Ishikawa (cell line): ENCODE results near the gene ATP6V0B.

Experiments used
- CEBPB ChIP-seq: IDR thresholded peaks from 2 replicates; pipeline ENCODE4 v1.6.1; 2012
- CREB1 ChIP-seq: IDR thresholded peaks from 2 replicates; pipeline ENCODE4 v1.6.1; 2012; ENCODE audit warnings: low read depth
- EGR1 ChIP-seq: IDR thresholded peaks from 2 replicates; pipeline ENCODE4 v1.6.1; 2012
- EP300 ChIP-seq: IDR thresholded peaks from 2 replicates; pipeline ENCODE4 v1.6.1; 2012; ENCODE audit warnings: borderline replicate concordance
- FOXM1 ChIP-seq: IDR thresholded peaks from 2 replicates; pipeline ENCODE4 v1.6.1; 2012; ENCODE audit warnings: low read depth, borderline replicate concordance
- NFIC ChIP-seq: IDR thresholded peaks from 2 replicates; pipeline ENCODE4 v1.6.1; 2012
- RAD21 ChIP-seq: IDR thresholded peaks from 2 replicates; pipeline ENCODE4 v1.6.1; 2012; ENCODE audit warnings: low read depth
- TAF1 ChIP-seq: IDR thresholded peaks from 2 replicates; pipeline ENCODE4 v1.6.1; 2012; ENCODE audit warnings: low read depth, mild to moderate bottlenecking
- TCF12 ChIP-seq: IDR thresholded peaks from 2 replicates; pipeline ENCODE4 v1.6.1; 2012; ENCODE audit warnings: low read depth
- TEAD4 ChIP-seq: IDR thresholded peaks from 2 replicates; pipeline ENCODE4 v1.6.1; 2012
- USF1 ChIP-seq: IDR thresholded peaks from 2 replicates; pipeline ENCODE4 v1.6.1; 2012
- YY1 ChIP-seq: IDR thresholded peaks from 2 replicates; pipeline ENCODE4 v1.6.1; 2012; ENCODE audit warnings: low read depth
- ZBTB7A ChIP-seq: IDR thresholded peaks from 2 replicates; pipeline ENCODE4 v1.6.1; 2012; ENCODE audit warnings: low read depth
- TF ChIP-seq, protein P1 (sequence below): IDR thresholded peaks from 2 replicates; pipeline ENCODE4 v1.6.1; 2012; ENCODE audit warnings: low read depth, mild to moderate bottlenecking
- TF ChIP-seq, protein P2 (sequence below): IDR thresholded peaks from 2 replicates; pipeline ENCODE4 v1.6.1; 2012

ATP6V0B gene

GRCh38 chr1:43977376-43978263 lies 2.9 kb downstream of the ATP6V0B start:
- TF ChIP-seq EP300 = no peak
- TF ChIP-seq TEAD4 = no peak
- no peak for TF ChIP-seq YY1
- no peak for TF ChIP-seq CREB1
- TF ChIP-seq, protein P1, sequence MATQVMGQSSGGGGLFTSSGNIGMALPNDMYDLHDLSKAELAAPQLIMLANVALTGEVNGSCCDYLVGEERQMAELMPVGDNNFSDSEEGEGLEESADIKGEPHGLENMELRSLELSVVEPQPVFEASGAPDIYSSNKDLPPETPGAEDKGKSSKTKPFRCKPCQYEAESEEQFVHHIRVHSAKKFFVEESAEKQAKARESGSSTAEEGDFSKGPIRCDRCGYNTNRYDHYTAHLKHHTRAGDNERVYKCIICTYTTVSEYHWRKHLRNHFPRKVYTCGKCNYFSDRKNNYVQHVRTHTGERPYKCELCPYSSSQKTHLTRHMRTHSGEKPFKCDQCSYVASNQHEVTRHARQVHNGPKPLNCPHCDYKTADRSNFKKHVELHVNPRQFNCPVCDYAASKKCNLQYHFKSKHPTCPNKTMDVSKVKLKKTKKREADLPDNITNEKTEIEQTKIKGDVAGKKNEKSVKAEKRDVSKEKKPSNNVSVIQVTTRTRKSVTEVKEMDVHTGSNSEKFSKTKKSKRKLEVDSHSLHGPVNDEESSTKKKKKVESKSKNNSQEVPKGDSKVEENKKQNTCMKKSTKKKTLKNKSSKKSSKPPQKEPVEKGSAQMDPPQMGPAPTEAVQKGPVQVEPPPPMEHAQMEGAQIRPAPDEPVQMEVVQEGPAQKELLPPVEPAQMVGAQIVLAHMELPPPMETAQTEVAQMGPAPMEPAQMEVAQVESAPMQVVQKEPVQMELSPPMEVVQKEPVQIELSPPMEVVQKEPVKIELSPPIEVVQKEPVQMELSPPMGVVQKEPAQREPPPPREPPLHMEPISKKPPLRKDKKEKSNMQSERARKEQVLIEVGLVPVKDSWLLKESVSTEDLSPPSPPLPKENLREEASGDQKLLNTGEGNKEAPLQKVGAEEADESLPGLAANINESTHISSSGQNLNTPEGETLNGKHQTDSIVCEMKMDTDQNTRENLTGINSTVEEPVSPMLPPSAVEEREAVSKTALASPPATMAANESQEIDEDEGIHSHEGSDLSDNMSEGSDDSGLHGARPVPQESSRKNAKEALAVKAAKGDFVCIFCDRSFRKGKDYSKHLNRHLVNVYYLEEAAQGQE = no peak
- TF ChIP-seq ZBTB7A = no peak
- TF ChIP-seq EGR1 = no peak
- TF ChIP-seq RAD21 = no peak
- TF ChIP-seq, protein P2, sequence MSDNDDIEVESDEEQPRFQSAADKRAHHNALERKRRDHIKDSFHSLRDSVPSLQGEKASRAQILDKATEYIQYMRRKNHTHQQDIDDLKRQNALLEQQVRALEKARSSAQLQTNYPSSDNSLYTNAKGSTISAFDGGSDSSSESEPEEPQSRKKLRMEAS = no peak
- no peak for TF ChIP-seq TAF1
- TF ChIP-seq TCF12 = no peak

- TF ChIP-seq, protein P1 = no peak
- TF ChIP-seq CREB1 (no peak), NFIC (no peak), FOXM1 (no peak), CEBPB (no peak), EGR1 (no peak), TEAD4 (no peak), YY1 (no peak), EP300 (no peak), ZBTB7A (no peak), TAF1 (no peak), USF1 (no peak), RAD21 (no peak), TCF12 (no peak)
- TF ChIP-seq, protein P2 = no peak
Observed at GRCh38 chr1:43978264-43978550, 3.4 kb downstream of the ATP6V0B start.

DNA sequence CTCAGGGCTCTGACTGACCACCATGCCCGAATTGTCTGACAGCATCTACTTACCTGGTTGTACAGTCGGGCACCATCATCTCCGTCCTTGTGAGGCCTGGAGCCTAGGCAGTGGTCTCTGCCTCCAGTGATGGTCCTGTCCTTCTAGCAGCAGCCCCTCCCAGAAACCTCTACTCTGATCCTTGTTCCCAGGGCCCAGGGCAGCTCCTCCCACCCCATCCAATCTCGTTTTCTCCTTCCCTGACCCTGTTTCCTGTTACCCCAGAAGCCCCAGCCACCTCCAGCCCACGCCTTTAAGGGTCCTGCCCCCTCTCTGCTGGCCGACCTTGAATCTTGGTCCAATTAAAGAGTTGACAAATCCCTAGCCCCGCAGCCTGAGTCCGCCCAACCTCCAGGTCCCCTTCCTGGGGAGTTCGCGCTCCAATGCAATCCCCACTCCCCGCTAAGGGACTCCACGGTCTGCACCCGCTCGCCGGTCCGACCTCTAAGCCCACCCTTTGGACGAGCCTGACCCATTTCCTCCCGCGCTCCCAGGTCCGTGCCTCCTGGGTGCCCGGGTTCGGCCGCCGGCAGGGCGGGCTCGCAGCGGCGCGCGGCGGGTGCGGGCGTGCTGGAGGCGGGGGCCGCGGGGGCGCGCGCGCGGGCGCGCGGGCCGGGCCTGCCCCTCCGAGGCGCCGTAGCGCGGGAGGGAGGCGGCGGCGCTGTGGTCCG lies 3.9 kb downstream of the ATP6V0B start, which contains the start of gene B4GALT2:
Gene B4GALT2, plus strand, starts transcription at position 660 of the 710 bp plus-strand sequence. CDS start 1,951 bp downstream, outside the sequence.
- TF ChIP-seq, protein P2 = no peak
- TF ChIP-seq NFIC (no peak), FOXM1 (no peak), USF1 (no peak), ZBTB7A (no peak), TCF12 (no peak), TAF1 (no peak), TEAD4 (no peak)
- TF ChIP-seq, protein P1 = no peak

GRCh38 chr1:43979261-43979527 lies 4.4 kb downstream of the ATP6V0B start:
- no peak for TF ChIP-seq ZBTB7A
- no peak for TF ChIP-seq USF1
- no peak for TF ChIP-seq CEBPB
- TF ChIP-seq RAD21 = no peak
- no peak; the same call in 1 of the 2 replicates for TF ChIP-seq TAF1
